Neuronal stem cell (in vitro differentiated cells): ENCODE data around the gene SLC25A6.
"Not testable (repeated sequence)": the region's sequence is repeated elsewhere in the genome, so short reads cannot be mapped to it uniquely, and the experiment has no call there.

Experiments used
- DNase-seq: peaks from one replicate; pipeline ENCODE4 v3.0.0-alpha.2; 2013; ENCODE audit warnings: low spot score
- H2AFZ ChIP-seq: one replicate; pipeline ENCODE4 v1.6.1; 2013; ENCODE audit warnings: mild to moderate bottlenecking, low read length, inconsistent platforms
- H2AK5ac ChIP-seq: 2 replicates; pipeline ENCODE4 v1.6.1; 2013; ENCODE audit warnings: low read depth, mild to moderate bottlenecking, inconsistent platforms, low read length, moderate library complexity, mixed read lengths
- H2BK120ac ChIP-seq: 2 replicates; pipeline ENCODE4 v1.6.1; 2013; ENCODE audit warnings: low read depth, mild to moderate bottlenecking, inconsistent platforms, low read length, moderate library complexity, mixed read lengths
- H2BK12ac ChIP-seq: one replicate; pipeline ENCODE4 v1.6.1; 2013; ENCODE audit warnings: low read length, inconsistent platforms
- H2BK15ac ChIP-seq: 2 replicates; pipeline ENCODE4 v1.6.1; 2013; ENCODE audit warnings: mild to moderate bottlenecking, low read length, inconsistent platforms, mixed read lengths
- H2BK5ac ChIP-seq: one replicate; pipeline ENCODE4 v1.6.1; 2013; ENCODE audit warnings: inconsistent platforms, mild to moderate bottlenecking, low read length, moderate library complexity
- H3K14ac ChIP-seq: one replicate; pipeline ENCODE4 v1.6.1; 2013; ENCODE audit warnings: low read length, inconsistent platforms
- H3K18ac ChIP-seq: 2 replicates; pipeline ENCODE4 v1.6.1; 2013; ENCODE audit warnings: low read length, inconsistent platforms
- H3K23ac ChIP-seq: 2 replicates; pipeline ENCODE4 v1.6.1; 2013; ENCODE audit warnings: low read depth, mild to moderate bottlenecking, mixed read lengths, low read length, inconsistent platforms; ENCODE audit not compliant: poor library complexity
- H3K27ac ChIP-seq: replicated peaks from 3 replicates; pipeline ENCODE4 v1.5.1; 2013; ENCODE audit warnings: low read length, inconsistent platforms
- H3K27me3 ChIP-seq, 3 experiments: 2 replicates each; pipeline ENCODE4 v1.6.1; 2013; ENCODE audit warnings: low read length in 3 of 3, mild to moderate bottlenecking in 2 of 3, inconsistent platforms in 1 of 3, low read depth in 1 of 3, mixed read lengths in 1 of 3, moderate library complexity in 1 of 3; ENCODE audit not compliant: control insufficient read depth in 3 of 3, insufficient read depth in 3 of 3
- H3K36me3 ChIP-seq, 2 donors: replicated peaks in 1 of 2; 2 replicates each; pipeline ENCODE4 v1.6.1; 2013; ENCODE audit warnings: low read length in 2 of 2; ENCODE audit not compliant: control insufficient read depth in 2 of 2, insufficient read depth in 2 of 2
- H3K4ac ChIP-seq: 2 replicates; pipeline ENCODE4 v1.6.1; 2013; ENCODE audit warnings: inconsistent platforms, mild to moderate bottlenecking, low read length, moderate library complexity
- H3K4me1 ChIP-seq, 2 donors: 1 replicate in 1 of 2; 2 replicates in 1 of 2; pipeline ENCODE4 v1.6.1; 2013; ENCODE audit warnings: low read length in 2 of 2, low read depth in 1 of 2; ENCODE audit not compliant: control insufficient read depth in 2 of 2, insufficient read depth in 1 of 2
- H3K4me2 ChIP-seq: one replicate; pipeline ENCODE4 v1.6.1; 2013; ENCODE audit warnings: mild to moderate bottlenecking, low read length, inconsistent platforms; ENCODE audit not compliant: insufficient read depth, poor library complexity, severe bottlenecking
- H3K4me3 ChIP-seq, 2 donors: 2 replicates each; pipeline ENCODE4 v1.5.1; 2013; ENCODE audit warnings: low read length in 2 of 2, mild to moderate bottlenecking in 2 of 2, inconsistent platforms in 1 of 2, moderate library complexity in 1 of 2
- H3K79me1 ChIP-seq: one replicate; pipeline ENCODE4 v1.6.1; 2013; ENCODE audit warnings: low read depth, mild to moderate bottlenecking, inconsistent platforms, low read length, moderate library complexity
- H3K9ac ChIP-seq: one replicate; pipeline ENCODE4 v1.6.1; 2013; ENCODE audit warnings: mild to moderate bottlenecking, low read depth, low read length, inconsistent platforms; ENCODE audit not compliant: poor library complexity
- H3K9me3 ChIP-seq, 2 donors: replicated peaks in 1 of 2; 2 replicates each; pipeline versions ENCODE3 to v1.6.1; 2013; ENCODE audit warnings: low read length in 2 of 2, mild to moderate bottlenecking in 2 of 2, inconsistent platforms in 1 of 2, low read depth in 1 of 2, mixed read lengths in 1 of 2, moderate library complexity in 1 of 2; ENCODE audit not compliant: control insufficient read depth in 2 of 2, insufficient read depth in 1 of 2
- H4K8ac ChIP-seq: one replicate; pipeline ENCODE4 v1.6.1; 2013; ENCODE audit warnings: low read depth, mild to moderate bottlenecking, inconsistent platforms, low read length, moderate library complexity
- H4K91ac ChIP-seq: one replicate; pipeline ENCODE4 v1.6.1; 2013; ENCODE audit warnings: low read length, low read depth, mild to moderate bottlenecking, inconsistent platforms; ENCODE audit not compliant: poor library complexity
- WGBS, 2 donors: extraction: QIAGEN DNeasy Blood & Tissue Kit; methylation state at CpG; one replicate each; pipeline ENCODE4 v1.1.7; 2013; ENCODE audit warnings: missing lambda C conversion rate in 2 of 2, mixed read lengths in 1 of 2; ENCODE audit not compliant: insufficient read length in 2 of 2, insufficient replicate concordance in 1 of 2; ENCODE audit errors: extremely low coverage in 2 of 2; 5-methylcytosine and 5-hydroxymethylcytosine counted together

SLC25A6 gene

DNA sequence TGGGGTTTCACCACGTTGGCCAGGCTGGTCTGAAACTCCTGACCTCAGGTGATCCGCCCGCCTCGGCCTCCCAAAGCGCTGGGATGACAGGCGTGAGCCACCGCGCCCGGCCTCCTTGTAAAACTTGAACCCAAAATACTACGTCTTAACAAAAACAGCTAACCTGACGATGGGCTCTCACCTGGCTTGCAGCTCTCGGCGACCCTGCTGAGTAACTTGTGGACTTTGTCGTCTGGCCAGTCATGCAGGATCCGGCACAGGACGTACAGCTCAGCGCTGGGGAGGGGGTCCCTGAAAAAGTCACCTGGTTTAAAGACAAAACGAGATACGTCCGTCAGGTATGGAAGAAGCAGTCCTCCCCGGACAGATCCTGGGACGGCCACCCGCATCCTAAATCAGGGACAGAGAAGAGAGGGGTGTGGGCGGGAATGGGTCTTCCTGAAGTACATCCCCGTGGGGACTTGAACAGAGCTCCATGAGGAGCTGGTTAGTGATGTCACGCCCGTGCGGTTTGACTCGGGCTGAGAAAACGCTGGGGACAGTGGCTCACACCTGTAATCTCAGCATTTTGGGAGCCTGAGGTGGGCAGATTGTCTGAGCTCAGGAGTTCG lies 20.7 kb upstream of the SLC25A6 start:
- Histone ChIP-seq H3K9me3 (peaks cover 0 to 13% of the 10 kb centered on the region in 2 donors), H3K4me1 (peaks cover 0 to 4% of the 10 kb centered on the region in 2 donors), H4K8ac (no peak overlapping the region), H3K18ac (no peak overlapping the region), H2AFZ (no peak overlapping the region), H3K23ac (no peak overlapping the region), H3K4me2 (no peak overlapping the region), H3K14ac (no peak overlapping the region), H4K91ac (no peak overlapping the region), H2BK120ac (no peak overlapping the region), H2BK15ac (no peak overlapping the region), H3K4me3 (no peak overlapping the region), H2BK12ac (no peak overlapping the region), H3K79me1 (peaks cover 3% of the 10 kb centered on the region), H2AK5ac (no peak overlapping the region), H3K27ac (no peak overlapping the region), H3K4ac (no peak overlapping the region), H2BK5ac (no peak overlapping the region), H3K9ac (no peak overlapping the region), H3K36me3 (peaks cover 34 to 64% of the 10 kb centered on the region in 2 donors), H3K27me3 (no peaks in the 10 kb centered on the region)
- no CpG with 5 or more reads among the region's 31 CpGs for WGBS, 2 donors
- no peak for DNase-seq

DNA sequence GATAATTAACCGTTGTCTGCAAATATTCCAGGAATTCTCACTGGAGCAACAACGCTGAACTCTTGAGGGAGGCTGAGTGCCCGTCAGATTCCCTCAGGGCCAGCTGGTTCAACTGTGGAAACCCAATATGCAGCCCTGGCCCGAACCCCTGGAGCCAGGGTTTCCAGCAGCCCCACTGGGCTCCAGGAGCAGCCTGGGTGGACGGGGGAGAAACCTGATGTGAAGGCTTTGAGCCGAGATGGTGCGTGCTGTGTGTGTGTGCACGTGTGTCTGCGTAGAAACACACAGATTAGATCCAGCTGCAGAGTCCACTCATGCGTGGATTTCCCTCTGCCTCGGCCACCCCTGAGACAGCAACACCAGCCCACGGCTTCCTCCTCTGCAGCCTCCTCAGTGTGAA lies 19.4 kb upstream of the SLC25A6 start:
- no CpG with 5 or more reads among the region's 12 CpGs for WGBS, 2 donors
- H3K9ac ChIP-seq: no peak overlapping the region
- peaks cover 2% of the 10 kb centered on the region for H3K79me1 ChIP-seq
- no peak overlapping the region for H2AFZ ChIP-seq
- no peak overlapping the region for H2AK5ac ChIP-seq
- no peak overlapping the region for H3K4me3 ChIP-seq
- H3K9me3 ChIP-seq: peaks cover 0 to 5% of the 10 kb centered on the region in 2 donors
- no peak overlapping the region for H3K23ac ChIP-seq
- H2BK120ac ChIP-seq: no peak overlapping the region
- H3K36me3 ChIP-seq: peaks cover 32 to 64% of the 10 kb centered on the region in 2 donors
- no peak for DNase-seq
- H3K14ac ChIP-seq: no peak overlapping the region
- no peak overlapping the region for H2BK12ac ChIP-seq
- H3K27me3 ChIP-seq: no peaks in the 10 kb centered on the region
- H2BK15ac ChIP-seq: no peak overlapping the region
- H3K18ac ChIP-seq: no peak overlapping the region
- no peak overlapping the region for H4K8ac ChIP-seq
- no peak overlapping the region for H3K4ac ChIP-seq
- H3K4me1 ChIP-seq: peaks cover 0 to 4% of the 10 kb centered on the region in 2 donors
- H3K4me2 ChIP-seq: no peak overlapping the region
- H3K27ac ChIP-seq: peak overlapping the region; percentile 48
- no peak overlapping the region for H2BK5ac ChIP-seq
- H4K91ac ChIP-seq: no peak overlapping the region

DNA sequence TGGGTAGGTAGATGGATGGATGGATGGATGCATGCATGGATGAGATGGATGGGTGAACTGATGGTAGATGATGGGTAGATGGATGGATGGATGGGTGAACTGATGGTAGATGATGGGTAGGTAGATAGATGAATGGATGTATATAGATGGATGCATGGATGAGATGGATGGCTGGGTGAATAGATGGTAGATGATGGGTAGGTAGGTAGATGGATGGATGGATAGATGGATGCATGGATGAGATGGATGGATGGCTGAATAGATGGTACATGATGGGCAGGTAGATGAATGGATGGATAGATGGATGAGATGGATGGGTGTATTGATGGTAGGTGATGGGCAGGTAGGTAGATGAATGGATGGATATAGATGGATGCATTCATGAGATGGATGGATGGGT lies 15.1 kb upstream of the SLC25A6 start:
- Histone ChIP-seq H2BK120ac (no peak overlapping the region), H3K79me1 (peaks cover 4% of the 10 kb centered on the region), H2BK12ac (no peak overlapping the region), H3K18ac (no peak overlapping the region), H3K4me2 (no peak overlapping the region), H3K14ac (no peak overlapping the region), H2AK5ac (no peak overlapping the region), H4K8ac (no peak overlapping the region), H3K4ac (no peak overlapping the region), H3K4me1 (peaks cover 0 to 4% of the 10 kb centered on the region in 2 donors), H3K23ac (no peak overlapping the region), H2BK15ac (no peak overlapping the region), H2BK5ac (no peak overlapping the region), H4K91ac (no peak overlapping the region), H3K27ac (no peak overlapping the region), H3K9me3 (peaks cover 4 to 5% of the 10 kb centered on the region in 2 donors), H3K27me3 (no peaks in the 10 kb centered on the region), H3K9ac (no peak overlapping the region), H3K36me3 (peaks cover 55 to 72% of the 10 kb centered on the region in 2 donors), H2AFZ (no peak overlapping the region), H3K4me3 (no peak overlapping the region)
- DNase-seq: no peak

DNA sequence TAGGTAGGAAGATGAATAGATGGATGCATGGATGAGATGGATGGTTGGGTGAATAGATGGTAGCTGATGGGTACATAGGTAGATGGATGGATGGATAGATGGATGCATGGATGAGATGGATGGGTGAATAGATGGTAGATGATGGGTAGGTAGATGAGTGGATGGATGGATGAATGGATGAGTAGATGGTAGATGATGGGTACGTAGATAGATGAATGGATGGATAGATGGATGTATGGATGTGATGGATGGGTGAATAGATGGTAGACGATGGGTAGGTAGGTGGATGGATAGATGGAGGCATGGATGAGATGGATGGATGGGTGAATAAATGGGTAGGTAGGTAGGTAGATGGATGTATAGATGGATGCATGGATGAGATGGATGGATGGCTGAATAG lies 13.9 kb upstream of the SLC25A6 start:
- not testable (repeated sequence) for H3K14ac ChIP-seq, H3K23ac ChIP-seq, H2BK120ac ChIP-seq, H2AFZ ChIP-seq, DNase-seq, H2BK5ac ChIP-seq, H3K18ac ChIP-seq, H3K9me3 ChIP-seq, H3K4me2 ChIP-seq, H2BK15ac ChIP-seq, H3K4ac ChIP-seq, H3K27me3 ChIP-seq, H3K9ac ChIP-seq, H2BK12ac ChIP-seq, H3K27ac ChIP-seq, H4K91ac ChIP-seq, H2AK5ac ChIP-seq, H3K4me3 ChIP-seq, H4K8ac ChIP-seq, H3K4me1 ChIP-seq, H3K79me1 ChIP-seq
- WGBS, 2 donors: 100% methylated on average over 2 of the region's 2 CpGs
- H3K36me3 ChIP-seq: peaks cover 52 to 72% of the 10 kb centered on the region in 2 donors
